ENCODE measurements around the gene PLD4.

PLD4 gene

DNA sequence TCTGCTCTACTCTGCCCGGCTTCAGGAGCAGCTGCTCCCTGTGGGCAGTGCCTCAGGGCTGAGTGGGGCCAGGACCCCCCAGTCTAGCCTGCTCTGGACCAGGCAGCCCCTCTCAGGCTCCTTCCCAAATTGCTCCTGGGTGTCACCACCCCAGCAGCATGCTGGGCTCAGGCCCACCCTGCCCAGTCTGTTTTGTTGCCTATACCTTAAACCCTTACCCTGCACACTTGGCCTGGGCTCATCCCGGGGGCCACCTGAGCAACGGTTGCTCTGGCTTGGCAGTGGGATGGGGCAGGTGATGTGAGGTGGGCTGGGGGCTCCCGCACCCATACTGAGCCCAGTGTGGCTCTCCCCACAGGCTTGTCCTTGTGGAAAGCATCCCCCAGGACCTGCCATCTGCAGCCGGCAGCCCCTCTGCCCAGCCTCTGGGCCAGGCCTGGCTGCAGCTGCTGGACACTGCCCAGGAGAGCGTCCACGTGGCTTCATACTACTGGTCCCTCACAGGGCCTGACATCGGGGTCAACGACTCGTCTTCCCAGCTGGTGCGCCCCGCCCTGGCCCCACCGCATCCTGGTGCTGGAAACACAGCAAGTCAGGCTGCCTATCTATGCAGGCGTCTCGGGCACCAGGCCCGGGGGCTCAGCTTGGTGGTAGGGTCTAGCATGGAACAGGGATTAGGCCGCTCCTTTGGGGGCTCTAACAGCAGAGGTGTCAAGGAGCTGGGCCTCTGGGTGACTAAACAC lies 3.9 kb downstream of the PLD4 start:
- no peak for DNase-seq

DNA sequence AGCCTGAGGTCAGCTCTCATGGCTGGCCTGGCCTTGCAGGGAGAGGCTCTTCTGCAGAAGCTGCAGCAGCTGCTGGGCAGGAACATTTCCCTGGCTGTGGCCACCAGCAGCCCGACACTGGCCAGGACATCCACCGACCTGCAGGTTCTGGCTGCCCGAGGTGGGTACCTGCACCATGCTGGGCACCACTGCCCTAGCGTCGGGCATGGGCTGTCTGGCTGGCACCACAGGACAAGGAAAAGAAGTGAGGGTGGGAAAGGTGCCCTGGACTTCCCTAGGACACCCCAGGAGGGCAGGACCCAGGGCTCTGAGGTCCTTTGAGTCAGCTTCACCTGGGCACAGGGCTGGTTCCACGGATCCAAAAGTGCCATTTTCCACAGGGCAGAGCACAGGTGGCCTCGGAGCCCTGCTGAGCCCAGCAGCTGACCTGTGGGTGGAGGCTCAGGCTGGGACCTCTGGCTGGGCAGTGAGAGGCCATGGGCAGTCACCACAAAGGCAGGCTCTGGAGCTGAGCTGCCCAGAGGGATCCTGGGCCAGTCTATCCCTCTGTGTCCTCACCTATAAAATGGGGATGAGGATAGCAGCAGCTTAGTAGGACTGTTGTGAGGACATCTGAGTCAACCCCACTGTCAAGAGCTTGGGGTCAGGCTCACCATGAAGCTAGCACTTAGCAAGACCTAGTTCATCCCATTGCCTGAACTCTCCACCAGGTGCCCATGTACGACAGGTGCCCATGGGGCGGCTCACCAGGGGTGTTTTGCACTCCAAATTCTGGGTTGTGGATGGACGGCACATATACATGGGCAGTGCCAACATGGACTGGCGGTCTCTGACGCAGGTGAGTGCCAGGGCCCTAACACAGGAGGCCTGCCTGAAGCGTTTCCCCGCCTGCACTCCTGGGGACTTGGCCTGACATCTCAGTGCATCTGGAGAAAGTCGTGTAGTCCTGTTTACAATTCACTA lies 4.9 kb downstream of the PLD4 start:
- DNase-seq, result no peak

DNA sequence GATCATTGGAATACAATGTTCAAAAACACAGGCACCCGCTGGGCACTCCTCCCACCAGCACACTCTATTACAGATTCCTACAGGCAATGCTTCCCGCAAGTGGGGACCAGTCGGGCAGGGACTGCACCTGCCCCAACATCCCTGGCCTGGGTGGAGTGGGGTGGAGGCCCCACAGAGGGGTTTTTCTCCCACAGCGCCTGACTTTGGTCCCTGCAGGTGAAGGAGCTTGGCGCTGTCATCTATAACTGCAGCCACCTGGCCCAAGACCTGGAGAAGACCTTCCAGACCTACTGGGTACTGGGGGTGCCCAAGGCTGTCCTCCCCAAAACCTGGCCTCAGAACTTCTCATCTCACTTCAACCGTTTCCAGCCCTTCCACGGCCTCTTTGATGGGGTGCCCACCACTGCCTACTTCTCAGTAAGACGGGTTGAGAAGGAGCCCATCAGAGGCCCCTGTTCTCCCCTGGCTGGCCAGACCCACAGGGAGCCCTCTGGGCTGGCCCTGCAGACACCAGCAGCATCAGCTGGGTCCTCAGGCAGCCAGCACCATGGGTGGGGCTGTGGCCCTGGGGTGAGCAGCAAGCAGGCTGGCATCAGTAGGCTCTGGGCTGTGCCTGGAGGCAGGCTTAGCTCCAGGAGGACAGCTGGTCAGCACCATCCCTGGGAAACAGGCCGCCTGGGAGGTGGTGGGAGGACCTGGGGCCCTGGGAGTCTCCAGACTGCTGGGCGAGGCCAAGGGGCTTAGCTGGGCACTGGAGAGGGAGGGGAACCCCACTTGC lies 6.0 kb downstream of the PLD4 start:
- no peak for DNase-seq

DNA sequence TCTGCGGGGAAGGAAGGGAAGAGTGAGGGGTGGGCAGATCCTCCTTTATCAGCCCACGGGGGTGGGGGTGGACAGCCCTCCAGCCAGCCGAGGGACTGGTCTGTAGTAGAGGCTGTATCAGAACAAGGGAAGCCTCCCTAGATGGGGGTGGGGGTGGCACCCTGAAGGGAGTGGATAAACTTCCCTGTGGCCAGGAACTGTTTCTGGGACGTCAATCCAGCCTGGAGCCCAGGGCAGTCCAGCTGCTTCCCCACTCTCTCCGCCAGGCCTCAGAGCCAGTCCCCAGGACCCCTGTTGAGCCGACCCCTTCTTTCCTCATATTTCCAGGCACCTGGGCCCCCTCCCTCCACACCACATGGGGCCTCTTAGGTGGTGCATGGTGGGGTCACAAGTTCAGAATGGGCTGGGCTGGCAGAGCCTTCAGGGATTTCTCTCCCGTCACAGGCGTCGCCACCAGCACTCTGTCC lies 6.7 kb downstream of the PLD4 start:
- no peak for DNase-seq

DNA sequence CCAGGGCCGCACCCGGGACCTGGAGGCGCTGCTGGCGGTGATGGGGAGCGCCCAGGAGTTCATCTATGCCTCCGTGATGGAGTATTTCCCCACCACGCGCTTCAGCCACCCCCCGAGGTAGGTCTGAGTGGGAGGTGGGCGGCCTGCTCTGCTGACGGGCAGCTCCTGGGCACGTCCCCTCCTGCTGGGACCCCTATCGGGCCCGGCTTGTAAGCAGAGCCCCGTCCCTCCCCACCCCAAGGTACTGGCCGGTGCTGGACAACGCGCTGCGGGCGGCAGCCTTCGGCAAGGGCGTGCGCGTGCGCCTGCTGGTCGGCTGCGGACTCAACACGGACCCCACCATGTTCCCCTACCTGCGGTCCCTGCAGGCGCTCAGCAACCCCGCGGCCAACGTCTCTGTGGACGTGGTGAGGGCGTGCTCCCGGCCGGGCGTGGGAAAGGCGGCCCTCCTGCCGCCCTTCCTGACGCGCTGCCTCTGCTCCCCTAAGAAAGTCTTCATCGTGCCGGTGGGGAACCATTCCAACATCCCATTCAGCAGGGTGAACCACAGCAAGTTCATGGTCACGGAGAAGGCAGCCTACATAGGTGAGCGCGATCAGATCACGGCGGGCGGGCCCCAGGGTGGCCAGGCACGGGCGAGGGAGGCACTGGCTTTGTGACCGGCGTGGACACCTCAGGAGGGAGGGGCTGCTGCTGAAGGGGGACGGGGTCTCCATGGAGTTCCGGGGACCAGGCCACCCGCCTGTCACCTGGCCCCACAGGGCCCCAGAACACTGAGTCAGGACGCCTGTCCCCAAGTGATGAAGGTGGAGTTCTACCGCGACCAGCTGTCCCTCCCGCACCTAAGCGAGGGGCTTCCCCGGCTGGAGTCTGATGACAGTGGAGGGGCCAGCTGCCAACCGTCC lies 7.3 kb downstream of the PLD4 start:
- no peak for DNase-seq

DNA sequence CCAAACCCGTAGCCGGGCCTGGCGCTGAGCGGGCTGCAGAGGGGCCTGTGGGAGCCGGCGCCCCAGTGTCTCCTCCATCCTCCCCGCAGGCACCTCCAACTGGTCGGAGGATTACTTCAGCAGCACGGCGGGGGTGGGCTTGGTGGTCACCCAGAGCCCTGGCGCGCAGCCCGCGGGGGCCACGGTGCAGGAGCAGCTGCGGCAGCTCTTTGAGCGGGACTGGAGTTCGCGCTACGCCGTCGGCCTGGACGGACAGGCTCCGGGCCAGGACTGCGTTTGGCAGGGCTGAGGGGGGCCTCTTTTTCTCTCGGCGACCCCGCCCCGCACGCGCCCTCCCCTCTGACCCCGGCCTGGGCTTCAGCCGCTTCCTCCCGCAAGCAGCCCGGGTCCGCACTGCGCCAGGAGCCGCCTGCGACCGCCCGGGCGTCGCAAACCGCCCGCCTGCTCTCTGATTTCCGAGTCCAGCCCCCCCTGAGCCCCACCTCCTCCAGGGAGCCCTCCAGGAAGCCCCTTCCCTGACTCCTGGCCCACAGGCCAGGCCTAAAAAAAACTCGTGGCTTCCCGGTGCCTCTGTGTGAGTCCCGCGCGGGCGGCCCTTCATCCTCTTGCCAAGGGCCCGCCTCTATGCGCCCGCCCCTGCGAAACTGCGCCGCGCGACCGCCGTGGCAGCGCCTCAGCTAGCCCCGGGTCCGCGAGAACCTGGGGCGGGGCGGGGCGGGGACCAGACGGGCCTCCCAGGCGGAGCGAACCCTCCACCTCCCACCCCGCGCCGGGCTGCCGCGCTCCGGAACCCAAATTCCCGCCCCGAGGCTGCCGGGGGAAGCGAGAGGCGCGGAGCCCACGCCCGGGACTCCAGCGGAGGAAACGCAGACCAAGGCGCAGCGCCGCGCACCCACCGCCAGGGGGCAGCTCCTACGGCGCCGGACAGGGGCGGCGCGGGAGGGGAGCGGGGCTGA lies 8.3 kb downstream of the PLD4 start:
- DNase-seq, result peak; percentile 86

DNA sequence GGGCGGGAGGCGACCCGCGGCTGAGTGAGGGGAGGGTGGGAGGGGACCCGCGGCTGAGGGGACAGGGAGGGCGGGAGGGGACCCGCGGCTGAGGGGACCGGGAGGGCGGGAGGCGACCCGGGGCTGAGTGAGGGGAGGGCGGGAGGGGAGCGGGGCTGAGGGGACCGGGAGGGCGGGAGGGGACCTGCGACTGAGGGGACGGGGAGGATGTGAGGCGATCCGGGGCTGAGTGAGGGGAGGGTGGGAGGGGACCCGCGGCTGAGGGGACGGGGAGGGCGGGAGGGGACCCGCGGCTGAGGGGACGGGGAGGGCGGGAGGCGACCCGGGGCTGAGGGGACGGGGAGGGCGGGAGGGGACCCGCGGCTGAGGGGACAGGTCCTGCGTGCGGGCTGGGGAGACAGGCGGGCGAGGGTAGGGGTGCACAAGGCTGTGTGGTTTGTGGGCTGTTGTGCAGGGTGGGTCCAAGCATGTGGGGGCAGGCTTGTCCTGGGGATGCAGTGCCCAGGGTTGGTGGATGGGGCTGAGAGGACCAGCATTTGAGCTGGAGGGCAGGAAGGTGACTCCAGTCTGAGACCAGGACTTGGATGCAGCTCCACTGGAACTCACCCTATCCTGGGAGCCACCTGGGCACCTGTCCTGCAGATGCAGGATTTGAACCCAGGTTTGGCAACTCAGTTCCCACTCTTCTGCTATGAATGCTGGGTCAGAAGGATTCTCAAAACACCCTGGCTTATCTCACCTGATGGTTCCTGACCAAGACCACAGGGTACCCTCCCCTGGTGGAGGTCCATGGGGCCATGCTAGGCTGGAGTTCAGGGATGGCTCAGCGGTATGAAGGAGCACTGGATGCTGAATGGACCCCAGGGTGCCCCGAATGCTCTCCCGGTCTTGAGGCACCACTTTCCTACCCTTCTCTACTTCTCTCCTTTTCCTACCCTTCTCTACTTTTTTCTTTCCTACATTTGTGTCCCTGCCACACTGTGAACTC lies 9.4 kb downstream of the PLD4 start:
- DNase-seq, result no peak

DNA sequence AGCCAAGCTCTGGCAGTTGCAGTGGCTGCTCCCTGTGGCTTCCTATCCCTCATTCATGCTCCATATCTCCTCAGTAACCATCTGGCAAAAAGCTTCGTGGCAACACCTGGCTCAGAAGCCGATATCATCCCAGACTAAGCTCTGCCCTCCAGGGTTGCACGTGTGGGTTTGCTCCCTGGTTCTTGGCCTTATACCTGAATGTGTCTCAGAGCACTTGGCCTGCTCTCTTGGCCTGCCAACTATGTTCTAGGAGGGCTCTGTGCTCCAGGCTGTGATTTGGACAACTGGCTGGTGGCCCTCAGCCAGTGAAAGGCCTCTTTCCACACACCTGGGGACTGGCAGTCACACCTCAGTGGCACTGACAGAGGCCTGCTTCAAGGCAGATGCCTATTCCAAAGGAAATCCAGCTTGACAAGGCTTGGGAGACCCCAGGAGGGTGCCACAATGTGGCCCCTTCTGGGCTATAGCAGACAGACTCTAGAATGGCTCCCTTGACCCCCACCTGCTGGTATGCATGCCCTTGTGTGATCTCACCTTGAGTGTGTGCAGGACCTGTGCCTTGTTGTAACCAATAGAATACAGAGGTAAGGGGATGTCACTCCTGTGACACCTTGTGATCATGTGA lies 10.5 kb downstream of the PLD4 start:
- no peak for DNase-seq

DNA sequence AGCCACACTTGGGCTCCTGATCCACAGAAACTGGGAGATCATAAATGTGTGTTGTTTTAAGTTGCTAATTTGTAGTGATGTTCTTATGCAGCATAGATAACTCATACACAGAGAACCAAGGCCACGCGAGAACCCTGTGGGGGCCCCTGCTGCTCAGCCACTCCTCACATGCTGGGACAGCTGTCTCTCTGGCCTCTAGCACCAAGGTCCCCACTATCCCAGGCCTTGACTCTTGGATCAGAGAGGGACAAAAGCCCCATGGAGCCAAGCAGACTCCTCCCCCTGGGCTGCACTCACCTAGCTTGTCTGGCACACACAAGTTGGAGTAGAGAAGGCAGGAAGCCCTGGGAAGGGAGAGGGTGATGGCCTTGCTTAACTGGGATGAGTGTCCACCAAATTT lies 11.3 kb downstream of the PLD4 start:
- no peak for DNase-seq

DNA sequence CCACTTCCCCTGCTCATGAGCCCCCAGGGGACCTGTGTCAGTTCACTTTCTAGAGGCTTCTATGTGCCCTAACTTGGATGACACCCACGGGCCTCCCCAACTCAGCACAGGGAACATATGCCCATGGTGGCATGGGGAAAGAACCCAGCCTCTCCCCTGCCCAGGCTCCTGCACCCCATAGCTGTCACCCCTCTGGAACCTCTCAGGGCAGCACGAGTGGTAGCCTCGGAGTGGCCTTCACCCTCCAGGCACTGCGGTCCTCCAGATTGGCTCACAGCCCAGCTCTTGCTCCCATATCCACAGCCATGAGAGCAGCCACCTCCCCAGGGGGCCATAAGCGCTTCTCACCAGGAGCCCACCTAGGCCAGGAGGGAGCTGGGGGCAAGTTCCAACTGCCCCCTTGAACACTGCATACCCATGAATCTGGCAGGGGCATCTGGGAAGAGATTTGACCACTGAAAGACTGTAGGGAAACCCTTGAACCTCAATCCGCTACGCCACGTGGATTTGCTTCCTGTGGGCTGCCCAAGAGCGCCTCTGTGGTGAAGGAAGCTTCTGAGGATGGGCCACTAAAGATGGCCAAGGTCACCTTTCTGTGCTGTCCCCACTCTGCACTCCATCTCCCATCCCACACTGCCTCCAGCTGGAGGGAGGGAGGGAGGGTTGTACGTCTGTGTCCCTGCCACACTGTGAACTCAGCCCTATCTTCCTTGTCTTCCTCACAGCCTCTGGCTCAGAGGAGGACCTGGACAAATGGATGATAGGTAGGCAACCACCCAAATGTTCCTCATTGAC lies 11.9 kb downstream of the PLD4 start:
- no peak for DNase-seq

DNA sequence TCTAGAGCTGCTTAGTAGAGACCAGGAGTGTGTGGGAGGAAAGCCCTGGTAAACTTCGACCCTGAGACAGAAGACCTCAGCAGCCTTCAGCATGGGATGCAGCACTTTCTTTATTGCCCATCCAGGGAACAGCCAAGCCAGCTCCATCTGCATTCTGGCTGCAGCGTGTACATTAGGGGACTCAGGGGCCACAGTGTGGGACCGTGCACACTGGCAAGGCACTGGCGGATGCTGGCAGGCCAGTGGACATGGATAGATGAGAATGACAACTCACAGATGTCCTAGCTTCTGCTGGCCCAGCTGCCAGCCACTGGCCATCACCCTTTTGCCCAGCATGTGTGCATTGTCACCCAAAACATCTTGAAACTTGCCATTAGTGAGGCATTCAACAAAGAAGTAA lies 12.5 kb downstream of the PLD4 start:
- no peak for DNase-seq

DNA sequence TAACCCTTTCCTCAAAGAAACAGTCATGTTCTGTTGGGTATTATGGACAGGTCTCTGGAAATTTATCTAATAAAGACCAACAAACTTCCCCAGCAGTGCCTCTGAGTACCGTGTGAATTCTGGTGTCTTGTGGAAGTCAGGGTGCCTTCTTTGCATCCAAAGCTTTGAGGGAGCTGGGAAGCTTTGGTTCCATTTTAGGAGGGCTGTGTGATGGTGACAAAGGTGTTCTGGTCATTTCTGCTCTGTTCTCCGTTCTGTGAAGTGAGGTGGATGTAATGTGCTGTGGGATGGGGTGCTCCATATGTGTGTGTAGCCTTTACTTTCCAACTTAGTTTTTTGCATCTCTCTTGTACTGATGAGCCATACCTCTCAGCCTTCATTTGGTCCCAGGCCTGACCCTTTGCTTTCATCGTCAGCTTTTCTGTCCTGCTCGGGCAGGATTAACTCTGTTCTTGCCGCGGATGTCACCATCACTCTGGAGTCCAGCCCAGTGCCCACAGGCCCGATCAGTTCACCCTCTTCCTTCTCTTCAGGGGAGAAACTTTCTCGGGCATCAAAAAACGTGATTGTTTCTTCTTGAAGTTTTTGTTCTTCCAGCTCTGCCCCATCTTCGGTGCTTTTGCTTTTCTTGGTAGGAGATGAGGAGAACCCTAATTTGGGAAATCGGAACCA lies 13.2 kb downstream of the PLD4 start:
- DNase-seq, result no peak

DNA sequence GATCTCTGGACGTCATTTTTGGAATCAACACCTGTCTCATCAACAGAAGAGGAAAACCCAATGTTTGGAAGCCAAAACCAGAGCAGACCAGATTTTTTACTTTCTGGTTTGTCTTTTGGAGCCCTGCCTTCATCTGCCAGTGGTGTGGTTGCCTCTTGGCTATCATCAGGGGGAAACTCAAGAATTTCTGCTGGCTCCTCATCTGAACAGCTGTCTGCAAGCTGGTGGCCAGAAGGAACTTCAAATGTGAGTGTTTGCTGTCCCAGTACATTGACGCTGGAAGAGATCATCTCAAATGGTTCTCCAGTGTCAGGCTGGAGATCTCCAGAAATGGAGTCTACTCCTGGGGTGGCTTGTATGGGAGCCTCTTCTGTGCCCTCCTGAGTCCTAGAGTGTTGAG lies 13.8 kb downstream of the PLD4 start:
- DNase-seq, result no peak

DNA sequence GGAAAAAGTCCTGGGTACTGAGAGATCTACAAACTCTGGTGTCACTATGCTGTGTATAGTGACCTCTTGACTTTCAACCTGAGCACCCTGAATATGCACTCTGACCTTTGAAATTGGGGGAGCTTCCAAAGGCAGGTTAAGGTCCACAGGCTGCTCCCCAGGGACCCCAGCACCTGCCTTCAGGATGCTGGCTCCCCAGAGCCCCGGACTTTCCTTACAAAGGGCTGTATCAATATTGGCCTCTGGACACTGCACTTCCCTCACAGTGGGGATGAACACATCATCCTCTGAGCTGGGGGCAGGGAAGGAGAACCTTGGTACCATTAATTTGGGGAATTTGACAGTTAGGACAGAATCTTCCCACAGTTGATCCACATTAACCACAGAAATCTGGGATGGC lies 14.3 kb downstream of the PLD4 start:
- DNase-seq, result no peak

DNA sequence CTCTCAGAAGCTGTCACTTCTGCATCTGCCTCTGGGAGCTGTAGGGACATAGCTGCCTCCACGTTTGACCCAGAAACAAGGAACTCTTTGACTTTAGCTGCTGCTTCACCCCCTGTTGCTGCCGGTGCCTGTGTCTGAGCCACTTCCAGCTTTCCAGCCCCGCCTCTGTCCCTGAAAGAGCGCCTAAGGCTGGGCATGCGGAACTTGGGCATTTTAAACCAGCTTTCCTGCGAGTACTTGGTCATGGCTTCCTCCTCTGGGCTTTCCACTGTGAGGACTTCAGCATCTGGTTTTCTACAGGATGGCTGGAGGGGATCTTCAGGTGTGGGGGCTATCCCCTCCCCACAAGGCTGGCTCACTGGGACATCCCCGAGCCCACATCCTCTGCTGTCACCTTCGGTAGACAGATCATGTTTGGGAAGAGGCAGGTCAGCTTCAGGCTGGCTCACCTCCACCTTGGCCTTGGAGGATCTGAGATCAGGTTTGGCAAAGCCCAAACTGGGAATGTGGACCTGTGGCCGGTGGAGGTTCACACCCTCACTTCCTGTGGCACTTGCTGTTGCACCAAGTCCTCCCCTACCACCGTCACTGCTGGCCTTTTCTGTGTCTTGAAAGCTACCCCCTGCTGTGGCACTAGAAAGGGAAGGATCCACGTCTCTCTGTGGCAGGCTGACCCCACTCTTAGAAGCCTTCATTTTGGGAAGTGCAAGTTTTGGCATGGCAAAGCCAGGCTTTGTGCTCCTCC lies 15.2 kb downstream of the PLD4 start:
- DNase-seq, result no peak

DNA sequence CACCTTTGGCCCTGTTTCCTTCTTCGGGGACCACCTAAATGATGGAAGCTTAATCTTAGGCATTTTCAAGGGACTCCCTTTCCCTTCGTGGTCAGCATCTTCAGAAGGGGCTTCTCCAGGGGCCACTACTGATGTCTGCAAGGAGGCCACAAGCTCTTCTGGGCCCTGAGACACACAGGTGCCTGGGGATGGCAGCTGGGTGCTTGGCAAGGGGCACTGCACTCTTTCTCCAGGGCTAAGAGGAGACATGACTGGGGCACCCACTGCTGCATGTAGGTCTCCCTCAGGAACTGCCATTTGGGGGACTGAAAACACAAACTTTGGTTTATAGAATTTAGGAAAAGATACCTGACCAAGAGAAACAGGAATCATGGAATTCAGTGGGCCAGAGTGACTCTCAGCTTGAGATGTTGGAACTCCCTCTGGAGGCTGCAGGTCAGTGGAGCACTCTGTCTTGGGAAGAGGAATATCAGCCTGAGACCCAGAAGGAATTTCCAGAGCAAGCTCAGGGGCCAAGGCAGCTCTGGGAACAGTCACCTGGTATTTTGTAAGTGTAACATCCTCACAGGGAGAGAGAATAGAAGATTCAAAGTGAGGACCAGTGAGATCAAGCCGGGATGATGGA lies 16.0 kb downstream of the PLD4 start:
- DNase-seq, result no peak

Data from NCI-H226 (cell line).